ENCODE results near the gene CFAP47.
"Not testable (repeated sequence)": the region's sequence is repeated elsewhere in the genome, so short reads cannot be mapped to it uniquely, and the experiment has no call there.

Gene CFAP47

DNA sequence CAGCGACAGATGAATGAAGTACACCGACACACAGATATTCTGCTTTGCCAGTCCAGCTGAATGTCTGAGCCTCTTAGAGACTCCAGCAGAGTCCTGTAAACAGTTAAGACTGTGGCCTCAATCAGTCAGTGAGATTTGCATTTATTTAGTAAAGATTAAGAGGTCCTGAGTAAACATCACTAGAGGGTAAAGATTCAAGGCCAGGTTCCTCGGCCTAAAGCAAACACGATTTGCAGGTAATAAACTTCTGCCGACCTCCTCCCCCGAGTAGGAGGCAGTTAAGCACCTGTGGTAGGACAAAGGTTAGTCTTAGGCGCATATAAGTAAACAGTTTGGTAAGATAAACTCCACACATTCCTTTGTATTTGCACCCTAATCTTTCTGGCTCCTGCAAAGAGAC, 99.6 kb downstream of the CFAP47 start:
- TF ChIP-seq, protein P1, sequence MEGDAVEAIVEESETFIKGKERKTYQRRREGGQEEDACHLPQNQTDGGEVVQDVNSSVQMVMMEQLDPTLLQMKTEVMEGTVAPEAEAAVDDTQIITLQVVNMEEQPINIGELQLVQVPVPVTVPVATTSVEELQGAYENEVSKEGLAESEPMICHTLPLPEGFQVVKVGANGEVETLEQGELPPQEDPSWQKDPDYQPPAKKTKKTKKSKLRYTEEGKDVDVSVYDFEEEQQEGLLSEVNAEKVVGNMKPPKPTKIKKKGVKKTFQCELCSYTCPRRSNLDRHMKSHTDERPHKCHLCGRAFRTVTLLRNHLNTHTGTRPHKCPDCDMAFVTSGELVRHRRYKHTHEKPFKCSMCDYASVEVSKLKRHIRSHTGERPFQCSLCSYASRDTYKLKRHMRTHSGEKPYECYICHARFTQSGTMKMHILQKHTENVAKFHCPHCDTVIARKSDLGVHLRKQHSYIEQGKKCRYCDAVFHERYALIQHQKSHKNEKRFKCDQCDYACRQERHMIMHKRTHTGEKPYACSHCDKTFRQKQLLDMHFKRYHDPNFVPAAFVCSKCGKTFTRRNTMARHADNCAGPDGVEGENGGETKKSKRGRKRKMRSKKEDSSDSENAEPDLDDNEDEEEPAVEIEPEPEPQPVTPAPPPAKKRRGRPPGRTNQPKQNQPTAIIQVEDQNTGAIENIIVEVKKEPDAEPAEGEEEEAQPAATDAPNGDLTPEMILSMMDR (IDR thresholded peaks at IDR 0.05; ENCODE audit: low read depth, low read length): no peak
- no peak for DNase-seq (ENCODE audit: low read depth in 2 of 2)
- H3K4me3 ChIP-seq (replicated peaks in 1 of 2; ENCODE audit: low read depth in 2 of 2, low read length in 2 of 2): no peak overlapping the region

DNA sequence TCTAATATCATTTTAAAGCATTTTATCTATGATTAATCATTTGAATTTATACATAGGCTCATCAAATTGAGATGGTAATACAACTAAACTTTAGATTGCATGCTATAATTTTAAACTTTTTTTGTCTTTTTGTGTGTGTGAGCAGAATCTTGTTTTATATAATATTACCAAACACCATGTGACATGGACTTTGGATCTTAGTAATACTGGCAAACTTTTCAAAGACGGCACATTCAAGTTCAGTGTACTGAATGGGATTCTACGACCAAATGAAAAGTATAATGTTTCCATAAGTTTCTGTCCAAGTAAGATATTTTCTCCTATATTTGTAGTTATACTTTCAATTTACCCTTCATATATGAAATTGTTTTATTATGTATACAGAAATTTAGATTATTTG, 116.0 kb downstream of the CFAP47 start:
- no peak for DNase-seq (ENCODE audit: low read depth in 2 of 2)
- H3K4me3 ChIP-seq (replicated peaks in 1 of 2; ENCODE audit: low read depth in 2 of 2, low read length in 2 of 2): no peak overlapping the region
- TF ChIP-seq, protein P1 (IDR thresholded peaks at IDR 0.05; ENCODE audit: low read depth, low read length): no peak

GRCh38 chrX:36062778-36063177, 143.2 kb downstream of the CFAP47 start:
- no peak for DNase-seq (ENCODE audit: low read depth in 2 of 2)
- TF ChIP-seq, protein P1 (IDR thresholded peaks at IDR 0.05; ENCODE audit: low read depth, low read length): no peak
- no peak overlapping the region for H3K4me3 ChIP-seq (replicated peaks in 1 of 2; ENCODE audit: low read depth in 2 of 2, low read length in 2 of 2)

GRCh38 chrX:36071061-36071460, 151.5 kb downstream of the CFAP47 start:
- TF ChIP-seq, protein P1 (IDR thresholded peaks at IDR 0.05; ENCODE audit: low read depth, low read length): no peak
- DNase-seq (ENCODE audit: low read depth in 2 of 2): no peak
- no peak overlapping the region for H3K4me3 ChIP-seq (replicated peaks in 1 of 2; ENCODE audit: low read depth in 2 of 2, low read length in 2 of 2)

DNA sequence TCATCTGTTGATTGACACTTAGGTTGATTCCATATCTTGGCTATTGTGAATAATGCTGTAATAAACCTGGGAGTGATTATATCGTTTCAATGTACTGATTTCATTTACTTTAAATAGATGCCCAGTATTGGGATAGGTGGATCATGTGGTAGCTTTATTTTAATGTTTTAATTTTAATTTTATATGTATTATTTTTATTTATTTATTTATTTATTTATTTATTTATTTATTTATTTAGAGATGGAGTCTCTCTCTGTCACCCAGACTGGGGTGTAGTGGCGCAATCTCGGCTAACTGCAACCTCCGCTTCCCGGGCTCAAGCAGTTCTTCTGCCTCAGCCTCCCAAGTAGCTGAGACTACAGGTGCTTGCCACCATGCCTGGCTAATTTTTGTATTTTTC, 155.5 kb downstream of the CFAP47 start:
- not testable (repeated sequence) for DNase-seq (ENCODE audit: low read depth in 2 of 2); H3K4me3 ChIP-seq (replicated peaks in 1 of 2; ENCODE audit: low read depth in 2 of 2, low read length in 2 of 2)

- H3K4me3 ChIP-seq (replicated peaks in 1 of 2; ENCODE audit: low read depth in 2 of 2, low read length in 2 of 2): no peak overlapping the region
- TF ChIP-seq, protein P1 (IDR thresholded peaks at IDR 0.05; ENCODE audit: low read depth, low read length): no peak
- DNase-seq (ENCODE audit: low read depth in 2 of 2): no peak
Measured at GRCh38 chrX:36083256-36083655, 163.7 kb downstream of the CFAP47 start.

GRCh38 chrX:36087366-36087765, 167.8 kb downstream of the CFAP47 start:
- TF ChIP-seq, protein P1 (IDR thresholded peaks at IDR 0.05; ENCODE audit: low read depth, low read length): no peak
- H3K4me3 ChIP-seq (replicated peaks in 1 of 2; ENCODE audit: low read depth in 2 of 2, low read length in 2 of 2): no peak overlapping the region
- DNase-seq (ENCODE audit: low read depth in 2 of 2): no peak

- H3K4me3 ChIP-seq (replicated peaks in 1 of 2; ENCODE audit: low read depth in 2 of 2, low read length in 2 of 2); DNase-seq (ENCODE audit: low read depth in 2 of 2): not testable (repeated sequence)
Measured at GRCh38 chrX:36088939-36089338, 169.4 kb downstream of the CFAP47 start.
